ENCODE results near the gene ACSM2B. TPM values are rescaled to one million over a fixed set of nuclear protein-coding genes. Genes with fewer than 3 reads are reported as not detected.

Gene ACSM2B
- total and polyA plus RNA-seq, 12 donors = 0.07 to 1.0 (median 0.28) TPM; not detected in 5

GRCh38 chr16:20621406-20621805 is 45.2 kb upstream of the ACSM2B start:
- no peak for TF ChIP-seq POLR2A (IDR thresholded peaks at IDR 0.05)
- TF ChIP-seq, protein P1, sequence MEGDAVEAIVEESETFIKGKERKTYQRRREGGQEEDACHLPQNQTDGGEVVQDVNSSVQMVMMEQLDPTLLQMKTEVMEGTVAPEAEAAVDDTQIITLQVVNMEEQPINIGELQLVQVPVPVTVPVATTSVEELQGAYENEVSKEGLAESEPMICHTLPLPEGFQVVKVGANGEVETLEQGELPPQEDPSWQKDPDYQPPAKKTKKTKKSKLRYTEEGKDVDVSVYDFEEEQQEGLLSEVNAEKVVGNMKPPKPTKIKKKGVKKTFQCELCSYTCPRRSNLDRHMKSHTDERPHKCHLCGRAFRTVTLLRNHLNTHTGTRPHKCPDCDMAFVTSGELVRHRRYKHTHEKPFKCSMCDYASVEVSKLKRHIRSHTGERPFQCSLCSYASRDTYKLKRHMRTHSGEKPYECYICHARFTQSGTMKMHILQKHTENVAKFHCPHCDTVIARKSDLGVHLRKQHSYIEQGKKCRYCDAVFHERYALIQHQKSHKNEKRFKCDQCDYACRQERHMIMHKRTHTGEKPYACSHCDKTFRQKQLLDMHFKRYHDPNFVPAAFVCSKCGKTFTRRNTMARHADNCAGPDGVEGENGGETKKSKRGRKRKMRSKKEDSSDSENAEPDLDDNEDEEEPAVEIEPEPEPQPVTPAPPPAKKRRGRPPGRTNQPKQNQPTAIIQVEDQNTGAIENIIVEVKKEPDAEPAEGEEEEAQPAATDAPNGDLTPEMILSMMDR (IDR thresholded peaks at IDR 0.05) = no peak
- DNase-seq = no peak
- Histone ChIP-seq H3K4me1 (replicated peaks in 1 of 2) (no peaks in the 10 kb centered on the region), H3K27me3 (no peaks in the 10 kb centered on the region), H3K27ac (no peak overlapping the region), H3K4me3 (no peak overlapping the region), H3K9me3 (replicated peaks in 1 of 3) (no peaks in the 10 kb centered on the region), H3K36me3 (replicated peaks in 1 of 2) (no peaks in the 10 kb centered on the region)
- WGBS, 4 donors = 84 to 90% (median 86%) methylated on average over 5 to 6 of the region's 6 CpGs
- intact Hi-C loops (cut with DNase I) = no loop called here

GRCh38 chr16:20620770-20621169 is 44.6 kb upstream of the ACSM2B start:
- WGBS, 4 donors = 85 to 92% (median 87%) methylated on average over 3 of the region's 3 CpGs
- Histone ChIP-seq H3K9me3 (replicated peaks in 1 of 3) (no peaks in the 10 kb centered on the region), H3K27ac (no peak overlapping the region), H3K27me3 (no peaks in the 10 kb centered on the region), H3K4me3 (no peak overlapping the region), H3K36me3 (replicated peaks in 1 of 2) (no peaks in the 10 kb centered on the region), H3K4me1 (replicated peaks in 1 of 2) (no peaks in the 10 kb centered on the region)
- intact Hi-C loops (cut with DNase I) = no loop called here
- TF ChIP-seq POLR2A (IDR thresholded peaks at IDR 0.05) = no peak
- TF ChIP-seq, protein P1 (IDR thresholded peaks at IDR 0.05) = no peak
- no peak for DNase-seq

- intact Hi-C loops (cut with DNase I) = no loop called here
- DNase-seq = no peak
- 69 to 85% (median 77%) methylated on average over 2 of the region's 2 CpGs for WGBS, 4 donors
- no peak overlapping the region for H3K27ac ChIP-seq
- no peaks in the 10 kb centered on the region for H3K27me3 ChIP-seq
- H3K4me3 ChIP-seq = no peak overlapping the region
- H3K36me3 ChIP-seq (replicated peaks in 1 of 2) = no peaks in the 10 kb centered on the region
- no peak for TF ChIP-seq POLR2A (IDR thresholded peaks at IDR 0.05)
- TF ChIP-seq, protein P1 (IDR thresholded peaks at IDR 0.05) = no peak
- no peaks in the 10 kb centered on the region for H3K9me3 ChIP-seq (replicated peaks in 1 of 3)
- no peaks in the 10 kb centered on the region for H3K4me1 ChIP-seq (replicated peaks in 1 of 2)
These were observed 43.8 kb upstream of the ACSM2B start for GRCh38 chr16:20620003-20620402.

DNA sequence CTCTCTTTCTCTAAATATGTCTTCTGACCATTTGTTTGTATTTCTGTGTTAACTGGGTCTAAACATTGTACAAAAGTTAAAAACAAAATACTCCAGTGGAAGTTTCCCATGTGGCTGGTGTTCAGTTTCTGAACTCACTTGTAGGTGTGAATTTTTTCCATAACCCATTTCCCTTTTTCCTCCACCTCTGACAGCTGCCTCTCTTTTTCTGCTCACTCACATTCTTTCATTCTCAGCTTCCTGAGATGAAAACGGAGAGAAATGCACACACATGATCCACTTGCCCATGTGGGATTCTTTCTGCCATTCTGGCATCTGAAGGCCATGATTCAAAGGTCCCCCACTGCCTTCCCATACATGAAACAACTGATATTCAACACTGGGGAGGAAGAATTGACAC is 41.1 kb upstream of the ACSM2B start:
- WGBS, 4 donors = 45 to 56% (median 47%) methylated on average over 1 of the region's 1 CpG
- no peaks in the 10 kb centered on the region for H3K36me3 ChIP-seq (replicated peaks in 1 of 2)
- H3K4me1 ChIP-seq (replicated peaks in 1 of 2) = no peaks in the 10 kb centered on the region
- H3K4me3 ChIP-seq = no peak overlapping the region
- H3K27me3 ChIP-seq = no peaks in the 10 kb centered on the region
- no peaks in the 10 kb centered on the region for H3K9me3 ChIP-seq (replicated peaks in 1 of 3)
- H3K27ac ChIP-seq = no peak overlapping the region
- DNase-seq = no peak
- intact Hi-C loops (cut with DNase I) = no loop called here
- TF ChIP-seq, protein P1 (IDR thresholded peaks at IDR 0.05) = no peak
- TF ChIP-seq POLR2A (IDR thresholded peaks at IDR 0.05) = no peak

Measured in adrenal gland (tissue), 12 donors.